Eye (tissue), 1 donor: ENCODE data around the gene IQGAP1.

Source experiments
- DNase-seq: peaks from one replicate; pipeline ENCODE4 v3.0.0-alpha.2; 2015

IQGAP1 gene

DNA sequence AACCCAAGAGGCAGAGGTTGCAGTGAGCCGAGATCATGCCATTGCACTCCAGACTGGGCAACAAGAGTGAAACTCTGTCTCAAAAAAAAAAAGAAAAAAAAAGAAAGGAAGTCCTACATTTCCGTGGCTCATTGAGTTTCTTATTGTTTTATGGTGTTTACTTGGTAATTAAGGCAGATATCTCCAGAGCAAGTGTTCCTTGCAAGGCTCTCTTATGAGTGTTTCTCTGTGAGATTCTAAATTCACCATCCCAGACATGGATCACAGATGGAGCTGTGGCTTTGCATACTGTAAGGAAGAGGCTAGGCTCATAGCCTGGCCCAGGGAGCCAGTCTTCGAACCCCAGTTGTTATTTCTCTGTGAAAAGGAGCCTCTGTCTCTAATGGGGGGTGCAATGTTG is 53.0 kb downstream of the IQGAP1 start:
- no peak for DNase-seq

DNA sequence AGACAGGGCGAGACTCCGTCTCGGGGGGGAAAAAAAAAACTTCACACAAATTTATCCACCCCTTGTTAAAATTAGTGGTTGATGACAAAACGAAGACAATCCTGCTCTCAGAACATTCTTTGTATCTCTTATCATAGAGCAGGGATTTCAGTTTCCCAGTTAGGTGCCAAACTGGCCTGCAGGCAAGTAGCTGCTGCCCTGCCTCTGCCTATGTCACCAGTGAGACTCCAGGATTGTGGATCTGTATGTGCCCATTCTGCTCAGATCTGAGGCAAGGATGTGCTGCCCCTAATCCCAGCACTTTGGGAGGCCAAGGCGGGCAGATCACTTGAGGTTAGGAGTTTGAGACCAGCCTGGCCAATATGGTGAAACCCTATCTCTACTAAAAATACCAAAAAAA is 54.4 kb downstream of the IQGAP1 start:
- no peak for DNase-seq

DNA sequence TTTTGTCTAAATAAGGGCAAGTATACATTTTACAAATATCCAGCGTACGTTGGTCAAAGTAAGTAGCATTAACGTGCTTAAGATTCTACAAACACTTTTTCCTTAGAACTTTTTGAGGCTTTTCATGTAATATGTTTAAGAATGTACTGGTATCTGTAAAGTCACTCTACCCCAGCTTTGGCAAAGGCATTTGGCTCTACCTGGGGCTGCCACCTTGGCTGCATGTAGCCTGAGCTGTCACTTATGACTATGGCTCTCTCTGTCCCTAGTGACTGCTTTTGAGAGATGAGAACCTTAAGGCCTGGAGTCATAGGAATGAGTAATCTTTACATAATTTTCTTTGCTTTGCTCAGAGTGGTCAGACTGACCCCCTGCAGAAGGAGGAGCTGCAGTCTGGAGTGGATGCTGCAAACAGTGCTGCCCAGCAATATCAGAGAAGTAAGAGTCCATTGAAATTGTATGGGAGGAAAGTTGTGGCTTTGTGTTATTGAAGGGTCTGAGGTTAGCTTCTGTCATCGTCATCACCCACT is 61.2 kb downstream of the IQGAP1 start:
- DNase-seq, result no peak

DNA sequence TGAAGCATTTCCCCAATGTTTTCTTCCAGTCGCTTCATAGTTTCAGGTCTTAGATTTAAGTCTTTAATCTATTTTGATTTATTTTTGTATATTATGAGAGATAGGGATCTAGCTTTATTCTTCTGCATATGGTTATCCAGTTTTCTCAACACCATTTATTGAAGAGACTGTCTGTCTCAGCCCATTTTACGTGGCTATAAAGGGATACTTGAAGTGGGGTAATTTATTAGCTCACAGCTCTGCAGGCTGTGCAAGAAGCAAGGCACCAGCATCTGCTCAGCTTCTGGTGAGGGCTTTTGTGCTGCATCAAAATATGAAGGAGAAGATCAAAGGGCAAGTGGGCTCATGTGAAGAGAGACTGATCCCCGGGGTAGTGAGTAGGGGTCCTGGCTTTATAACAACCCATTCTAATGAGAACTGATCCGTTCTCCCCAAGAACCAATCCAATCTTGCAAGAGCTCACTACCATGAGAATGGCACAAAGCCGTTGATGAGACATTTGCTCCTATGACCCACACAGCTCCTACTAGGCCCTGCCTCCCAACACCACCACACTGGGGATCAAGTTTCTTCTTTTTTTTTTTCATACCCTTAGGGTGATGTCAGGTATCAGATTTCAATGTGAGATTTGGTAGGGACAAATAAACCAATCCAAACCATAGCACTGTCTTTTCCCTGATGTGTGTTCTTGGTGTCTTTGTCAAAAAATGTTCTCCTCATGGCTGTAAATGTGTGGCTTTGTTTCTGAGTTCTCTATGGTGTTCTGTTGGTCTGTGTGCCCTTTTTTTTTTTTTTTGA is 63.2 kb downstream of the IQGAP1 start:
- DNase-seq, result no peak

DNA sequence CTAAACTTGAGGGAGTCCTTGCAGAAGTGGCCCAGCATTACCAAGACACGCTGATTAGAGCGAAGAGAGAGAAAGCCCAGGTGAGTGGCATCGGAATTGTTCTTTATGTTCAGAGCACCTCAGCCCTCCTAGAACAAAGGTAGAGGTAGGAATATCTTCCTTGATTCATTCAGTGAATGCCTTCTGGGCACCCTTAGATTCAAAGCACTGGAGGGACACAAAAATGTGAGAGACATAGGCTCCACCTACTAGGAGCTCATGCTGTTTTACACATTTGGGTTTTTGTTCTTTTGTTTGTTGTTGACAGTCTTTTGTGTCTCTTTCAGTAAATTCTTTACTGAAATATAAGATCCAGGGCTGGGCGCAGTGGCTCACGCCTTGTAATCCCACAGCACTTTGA is 68.2 kb downstream of the IQGAP1 start:
- no peak for DNase-seq

DNA sequence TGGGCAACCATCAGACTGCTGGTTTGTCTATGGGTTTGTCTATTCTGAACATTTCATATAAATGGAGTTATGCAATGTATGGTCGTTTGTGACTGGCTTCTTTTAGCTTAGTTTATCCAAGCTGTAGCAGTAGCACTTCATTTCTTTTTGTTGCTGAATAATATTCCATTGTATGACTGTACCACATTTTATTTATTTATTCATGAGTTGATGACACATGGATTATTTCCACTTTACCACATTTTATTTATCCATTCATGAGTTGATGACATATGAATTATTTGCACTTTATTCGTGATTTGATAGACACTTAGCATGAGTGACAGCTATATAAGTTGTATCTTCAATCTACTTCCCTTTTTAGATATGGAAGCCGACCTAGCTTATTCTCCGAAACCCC is 70.0 kb downstream of the IQGAP1 start:
- no peak for DNase-seq

DNA sequence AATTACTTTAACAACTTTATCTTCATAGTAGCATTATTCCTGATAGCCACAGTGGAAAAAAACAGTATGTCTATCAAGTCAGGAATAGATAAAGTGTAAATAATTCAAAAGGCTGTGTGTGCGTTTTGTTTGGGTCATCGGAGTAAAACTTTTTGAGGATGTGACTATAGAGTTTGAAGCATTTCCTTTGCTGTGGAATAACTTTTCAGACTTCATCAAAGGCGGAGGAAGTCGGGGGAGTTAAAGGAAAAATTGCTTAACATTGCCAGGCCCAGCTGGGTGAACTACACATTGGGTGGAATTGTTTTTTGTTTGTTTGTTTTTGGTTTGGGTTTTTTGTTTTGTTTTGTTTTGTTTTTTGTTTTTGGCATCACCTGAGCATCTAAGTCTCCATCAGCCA is 71.3 kb downstream of the IQGAP1 start:
- no peak for DNase-seq

DNA sequence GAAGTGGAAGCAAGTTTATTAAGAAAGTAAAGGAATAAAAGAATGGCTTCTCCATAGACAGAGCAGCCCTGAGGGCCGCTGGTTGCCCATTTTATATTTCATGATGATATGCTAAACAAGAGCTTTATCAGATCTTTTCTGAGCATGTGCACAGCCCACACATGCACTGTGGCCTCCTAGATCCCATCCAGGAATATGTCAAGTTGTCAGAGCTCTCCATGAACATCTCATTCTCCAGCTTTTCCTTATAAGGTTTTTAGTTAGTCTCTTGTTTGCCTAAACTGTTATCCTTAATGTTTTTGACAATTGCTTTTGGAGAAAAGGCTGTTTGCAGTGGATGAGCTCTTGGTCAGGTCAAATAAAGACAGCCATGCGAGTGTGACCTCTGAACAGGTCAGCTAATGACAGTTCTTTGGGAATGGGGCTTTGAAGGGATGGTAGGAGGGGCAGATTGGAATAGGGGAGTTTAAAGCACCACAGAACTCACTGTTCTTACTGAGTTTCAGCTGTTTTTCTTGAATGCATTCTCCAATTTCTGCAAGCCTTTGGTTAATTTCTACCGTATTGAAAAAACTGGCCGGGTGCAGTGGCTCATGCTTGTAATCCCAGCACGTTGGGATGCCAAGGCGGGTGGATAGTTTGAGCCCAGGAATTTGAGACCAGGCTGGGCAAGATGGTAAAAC is 72.2 kb downstream of the IQGAP1 start:
- no peak for DNase-seq

DNA sequence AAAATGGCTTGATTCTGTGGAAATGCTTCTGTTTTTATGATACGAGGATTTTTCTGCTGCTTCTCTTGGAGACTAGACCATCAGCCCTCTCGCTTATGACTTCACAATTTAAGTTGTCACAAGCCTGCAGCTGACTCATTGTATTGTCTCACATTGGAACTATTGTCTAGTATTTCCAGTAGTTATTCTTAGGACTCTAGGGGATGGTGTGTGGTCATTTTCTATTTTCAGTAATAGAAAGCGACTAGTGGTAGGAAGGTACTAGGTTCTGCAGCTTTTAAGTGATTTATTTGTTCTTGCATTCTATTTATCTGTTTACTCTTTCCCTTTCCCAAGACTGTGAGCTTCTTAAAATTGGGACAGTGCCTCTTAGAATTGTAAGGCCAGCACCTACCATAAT is 75.3 kb downstream of the IQGAP1 start:
- DNase-seq, result no peak

DNA sequence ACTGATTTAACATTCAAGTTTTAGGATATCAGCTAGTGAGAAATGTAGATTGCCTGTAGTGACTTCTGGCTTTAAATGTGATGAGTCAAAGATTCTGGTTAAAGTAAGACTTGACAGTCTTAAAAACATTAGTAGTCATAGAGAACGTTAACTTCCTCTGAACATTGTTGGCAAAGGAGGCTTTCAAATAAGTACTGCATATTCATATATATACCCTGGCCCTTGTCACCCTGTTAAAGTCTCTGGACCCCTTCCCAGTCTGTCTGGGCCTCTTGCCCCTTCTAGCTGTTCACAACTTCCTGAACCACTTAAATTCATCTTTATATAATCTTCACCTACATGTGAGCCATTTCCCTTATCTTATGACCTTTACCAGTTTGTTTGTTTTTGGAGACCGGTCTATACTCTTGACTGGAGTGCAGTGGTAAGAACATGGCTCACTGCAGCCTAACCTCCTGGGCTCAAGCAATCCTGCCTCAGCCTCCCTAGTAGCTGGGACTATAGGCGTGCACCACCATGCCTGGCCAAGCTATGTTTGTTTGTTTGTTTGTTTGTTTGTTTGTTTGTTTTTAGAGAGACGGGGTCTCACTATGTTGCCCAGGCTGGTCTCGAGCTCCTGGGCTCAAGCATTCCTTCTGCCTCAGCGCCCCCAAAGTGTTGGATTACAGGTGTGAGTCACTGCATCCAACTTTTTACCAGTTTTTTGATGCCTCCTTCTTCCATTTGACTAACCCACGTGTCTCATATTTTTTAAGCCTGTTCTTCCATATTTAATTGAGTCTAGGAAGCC is 77.3 kb downstream of the IQGAP1 start:
- no peak for DNase-seq

DNA sequence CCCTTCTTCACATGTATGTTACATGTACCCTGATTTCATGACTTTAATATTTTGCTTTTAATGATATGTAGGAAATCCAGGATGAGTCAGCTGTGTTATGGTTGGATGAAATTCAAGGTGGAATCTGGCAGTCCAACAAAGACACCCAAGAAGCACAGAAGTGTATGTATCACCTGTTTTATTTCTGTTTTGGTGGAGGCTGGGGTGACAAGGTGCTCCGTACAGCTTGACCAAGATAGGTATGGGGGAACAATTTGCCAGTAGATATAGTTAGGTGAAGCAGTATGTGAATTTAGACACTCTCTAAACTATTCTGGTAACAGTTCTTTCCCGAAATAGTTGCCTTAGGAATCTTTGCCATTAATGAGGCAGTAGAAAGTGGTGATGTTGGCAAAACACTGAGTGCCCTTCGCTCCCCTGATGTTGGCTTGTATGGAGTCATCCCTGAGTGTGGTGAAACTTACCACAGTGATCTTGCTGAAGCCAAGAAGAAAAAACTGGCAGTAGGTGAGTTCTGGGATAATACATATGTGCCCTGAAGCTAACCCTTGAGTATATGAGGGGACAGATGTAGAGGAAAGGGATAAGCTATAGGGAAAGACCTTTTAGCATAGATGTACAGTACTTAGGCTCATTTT is 78.0 kb downstream of the IQGAP1 start:
- DNase-seq, result no peak

DNA sequence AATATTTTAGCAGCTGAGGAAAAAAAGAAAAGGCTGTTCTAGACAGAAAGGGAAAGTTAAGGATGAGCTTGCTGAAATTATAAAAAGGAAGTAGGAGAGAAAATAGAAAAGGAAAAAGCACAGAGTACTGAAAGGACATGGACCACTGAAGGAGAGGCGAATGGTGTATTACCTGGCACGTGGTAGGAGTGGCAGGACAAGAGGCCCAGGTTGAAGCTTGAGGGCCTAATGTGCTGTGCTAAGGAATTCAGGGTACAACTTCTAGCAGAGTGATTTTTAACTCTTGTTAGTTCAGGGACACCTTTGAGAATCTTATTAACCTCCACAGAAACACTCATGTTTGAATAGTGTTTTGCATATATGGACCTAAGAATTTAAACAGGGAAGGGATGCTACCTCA is 81.7 kb downstream of the IQGAP1 start:
- no peak for DNase-seq

DNA sequence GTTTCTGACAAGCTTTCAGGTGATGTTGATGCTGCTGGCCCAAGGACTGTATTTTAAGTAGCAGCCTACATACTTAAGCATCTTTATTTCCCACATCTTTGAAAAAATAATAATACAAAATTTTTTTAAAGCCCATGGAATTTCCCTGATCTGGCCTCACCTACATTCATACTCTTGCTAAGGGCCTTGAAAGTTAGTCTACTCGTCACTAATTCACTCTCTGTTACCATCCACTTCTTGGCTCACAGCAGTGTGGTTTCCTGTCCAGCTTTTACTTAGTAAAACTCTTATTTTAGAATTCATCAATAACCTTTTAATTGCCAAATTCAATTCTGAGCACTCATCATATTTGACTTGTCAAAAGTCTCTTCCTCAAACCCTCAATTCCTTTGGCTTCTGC is 82.4 kb downstream of the IQGAP1 start:
- no peak for DNase-seq

DNA sequence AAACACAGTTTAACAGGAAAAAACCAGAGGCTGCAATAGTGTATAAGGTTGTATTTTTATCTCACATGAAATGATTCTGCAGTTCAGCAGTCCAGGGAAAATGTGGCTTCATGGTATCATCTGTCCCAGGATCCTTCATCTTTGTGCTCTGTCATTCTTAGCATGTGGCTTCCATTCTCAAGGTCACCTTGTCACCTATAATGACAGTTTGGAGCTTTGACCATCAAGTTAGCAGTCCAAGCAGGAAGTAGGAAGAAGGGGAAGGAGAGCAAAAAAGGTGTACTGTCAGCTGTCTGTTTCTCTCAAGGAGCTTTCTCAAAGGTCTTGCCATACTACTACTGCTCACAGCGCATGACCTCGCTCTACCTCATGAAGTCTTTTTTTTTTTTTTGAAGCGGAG is 83.1 kb downstream of the IQGAP1 start:
- DNase-seq, result no peak

DNA sequence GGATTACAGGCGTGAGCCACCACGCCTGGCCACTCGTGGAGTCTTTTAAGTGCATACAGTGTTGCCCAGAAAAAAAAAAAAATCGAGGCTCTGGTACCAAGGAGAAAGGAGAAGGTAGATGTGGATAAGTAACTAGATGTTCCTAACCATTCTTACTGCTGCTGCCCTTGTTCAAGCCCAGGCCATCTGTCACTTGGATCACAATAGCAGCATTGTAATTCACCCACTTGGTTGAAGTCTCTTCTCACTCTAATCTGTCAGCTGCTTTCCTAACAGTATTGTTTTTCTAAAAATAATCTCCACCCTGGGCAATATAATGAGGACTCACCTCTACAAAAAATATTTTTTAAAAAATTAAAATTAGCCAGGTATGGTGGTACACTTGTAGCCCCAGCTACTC is 83.7 kb downstream of the IQGAP1 start:
- no peak for DNase-seq

DNA sequence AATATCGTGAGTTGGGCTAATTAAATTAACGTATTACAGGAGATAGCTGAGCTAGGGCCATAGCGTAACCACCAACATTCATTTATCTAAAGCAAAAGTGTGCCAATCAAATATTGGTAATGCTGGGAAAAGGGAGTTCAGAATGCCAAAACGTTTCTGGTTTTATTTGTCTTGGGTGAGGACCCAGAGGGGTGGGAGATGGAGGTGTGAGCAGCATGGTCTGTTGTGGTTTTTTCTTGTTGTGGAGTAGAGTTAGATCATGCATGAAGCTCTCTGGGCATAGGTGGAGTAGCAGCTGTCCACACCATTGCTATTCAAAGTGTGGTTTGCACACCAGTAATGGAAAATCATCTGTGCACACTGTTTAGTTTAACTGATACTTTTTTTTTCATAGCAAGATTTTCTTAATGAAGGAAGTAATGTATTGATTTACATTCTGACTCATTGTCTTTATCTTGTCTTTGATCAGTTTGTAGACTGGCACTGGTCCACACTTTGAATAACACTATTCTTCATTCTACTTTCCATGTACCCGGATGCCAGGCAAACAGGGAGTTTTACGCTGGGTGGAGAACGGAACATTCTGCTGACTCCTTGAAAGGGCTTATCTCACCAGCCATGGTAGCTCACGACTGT is 90.9 kb downstream of the IQGAP1 start:
- DNase-seq, result no peak

DNA sequence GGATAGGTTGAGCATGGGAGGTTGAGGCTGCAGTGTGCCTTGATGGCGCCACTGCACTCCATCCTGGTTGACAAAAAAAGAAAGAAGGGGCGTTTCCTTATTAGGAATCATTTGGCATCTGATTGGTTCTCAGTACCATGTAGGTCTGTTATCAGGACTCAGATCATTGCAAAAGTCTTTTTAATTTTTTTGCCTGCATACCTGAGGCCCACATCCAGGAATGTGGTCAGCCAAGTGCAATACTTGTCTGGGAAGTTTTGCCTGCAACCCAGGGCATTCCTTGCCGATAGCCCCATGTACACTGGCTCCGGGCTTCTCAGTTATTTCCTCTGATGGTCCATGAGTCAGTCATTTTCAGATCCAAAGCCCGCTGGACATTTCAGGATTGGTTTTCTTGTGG is 91.6 kb downstream of the IQGAP1 start:
- DNase-seq, result no peak

DNA sequence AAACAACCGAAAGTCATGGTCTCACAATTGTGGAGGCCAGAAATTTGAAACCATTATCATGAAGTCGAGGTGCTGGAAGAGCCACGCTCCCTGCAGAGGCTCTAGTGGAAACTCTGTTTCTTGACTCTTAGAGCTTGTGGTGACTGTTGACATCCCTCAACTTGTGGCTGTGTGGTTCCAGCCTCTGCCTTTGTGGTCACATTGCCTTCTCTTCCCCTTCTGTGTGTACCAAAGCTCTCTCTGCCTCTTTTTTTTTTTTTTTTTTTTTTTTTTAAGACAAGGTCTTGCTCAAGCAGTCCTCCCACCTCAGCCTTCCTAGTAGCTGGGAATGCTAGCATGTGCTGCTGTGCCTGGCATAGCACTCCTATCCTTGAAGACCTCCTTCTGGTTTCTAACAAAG is 93.0 kb downstream of the IQGAP1 start:
- DNase-seq, result no peak

DNA sequence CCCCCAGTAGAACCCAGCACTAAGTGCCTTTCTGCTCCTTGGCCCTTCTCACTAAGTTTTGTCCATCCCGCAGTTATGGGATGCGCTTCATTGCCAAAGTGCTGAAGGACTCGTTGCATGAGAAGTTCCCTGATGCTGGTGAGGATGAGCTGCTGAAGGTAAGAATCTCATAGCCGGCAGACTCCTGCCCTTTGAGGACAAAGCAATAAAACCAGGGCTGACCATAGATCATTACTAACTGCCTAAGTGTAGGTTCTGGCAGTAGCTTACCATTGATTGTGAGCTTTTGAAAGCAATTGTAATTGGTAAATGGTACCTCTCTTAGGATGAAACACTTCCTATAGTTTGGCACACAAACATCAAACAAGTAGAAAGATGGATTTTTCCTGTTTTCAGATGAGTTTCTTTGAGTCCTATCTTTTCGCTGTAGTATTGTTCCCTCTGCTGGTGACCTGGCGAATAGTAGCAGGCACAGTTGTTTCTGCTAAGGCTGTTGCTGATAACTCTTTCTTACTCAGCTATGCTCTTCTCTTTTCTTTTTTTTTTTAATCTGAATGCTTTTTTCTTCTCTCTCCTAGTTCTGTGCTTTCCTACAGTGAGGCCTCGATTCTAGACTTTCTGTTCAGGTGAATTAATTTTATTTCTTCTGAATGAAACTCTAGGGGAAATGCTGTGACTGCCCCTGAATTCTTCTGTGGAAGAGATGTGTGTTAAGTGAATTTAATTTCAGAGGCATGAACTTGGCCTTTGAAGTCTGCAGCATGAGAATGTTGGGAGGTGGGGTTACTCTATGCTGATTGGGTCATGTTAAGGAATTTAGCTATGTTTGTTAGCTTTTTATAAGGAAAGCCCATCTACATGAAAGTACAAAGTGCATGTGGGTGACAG is 94.3 kb downstream of the IQGAP1 start:
- peak; percentile 84 for DNase-seq

DNA sequence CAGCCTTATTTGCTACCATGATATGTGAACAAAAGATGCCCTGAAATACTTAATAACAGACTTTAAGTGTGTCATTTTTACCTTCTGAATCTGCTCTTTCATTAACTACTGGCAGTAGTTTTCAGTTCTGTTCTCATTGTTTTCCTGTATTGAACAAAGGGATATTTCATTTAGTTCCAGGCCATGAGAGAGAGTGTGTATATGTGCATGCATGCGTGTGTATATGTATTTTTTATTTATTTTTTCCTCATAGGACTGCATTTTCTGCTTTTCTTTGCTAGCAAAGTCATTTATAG is 94.9 kb downstream of the IQGAP1 start:
- DNase-seq, result no peak

DNA sequence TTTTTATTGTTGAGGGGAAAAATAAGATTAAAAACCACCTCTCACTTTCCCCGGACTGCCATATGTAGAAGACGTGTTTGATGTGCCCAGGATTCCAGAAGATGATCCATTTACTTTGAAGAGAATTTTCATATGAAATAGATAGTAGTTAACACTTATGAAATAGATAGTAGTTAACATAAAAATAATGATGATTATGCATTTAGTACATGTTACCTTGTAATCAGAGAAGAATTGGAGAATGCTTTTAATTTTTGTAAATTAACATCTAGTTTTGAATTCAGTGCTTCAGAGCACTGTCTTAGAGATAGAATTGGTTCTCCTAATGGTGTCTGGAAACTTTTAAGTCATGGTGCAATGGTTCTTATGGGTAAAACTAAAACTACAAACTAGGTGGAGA is 95.6 kb downstream of the IQGAP1 start:
- no peak for DNase-seq

DNA sequence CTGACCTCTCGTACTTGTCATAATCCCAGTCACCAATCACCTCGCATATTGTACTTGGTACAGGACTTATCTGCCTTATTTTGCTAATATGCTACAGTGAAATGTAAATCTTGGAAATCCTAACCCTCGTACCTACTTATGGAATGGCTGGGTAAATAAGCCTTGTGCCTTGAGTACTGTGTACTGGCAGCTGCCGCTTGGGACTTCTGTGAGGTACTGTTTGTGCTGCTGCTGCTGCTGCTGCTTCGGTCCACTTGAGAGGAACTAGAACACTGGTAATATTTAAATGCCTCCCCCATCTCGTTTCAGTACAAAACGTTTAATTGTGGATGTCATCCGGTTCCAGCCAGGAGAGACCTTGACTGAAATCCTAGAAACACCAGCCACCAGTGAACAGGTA is 99.1 kb downstream of the IQGAP1 start:
- DNase-seq, result no peak
